ENCODE results near the gene BCO2.

- TF ChIP-seq, protein P1, sequence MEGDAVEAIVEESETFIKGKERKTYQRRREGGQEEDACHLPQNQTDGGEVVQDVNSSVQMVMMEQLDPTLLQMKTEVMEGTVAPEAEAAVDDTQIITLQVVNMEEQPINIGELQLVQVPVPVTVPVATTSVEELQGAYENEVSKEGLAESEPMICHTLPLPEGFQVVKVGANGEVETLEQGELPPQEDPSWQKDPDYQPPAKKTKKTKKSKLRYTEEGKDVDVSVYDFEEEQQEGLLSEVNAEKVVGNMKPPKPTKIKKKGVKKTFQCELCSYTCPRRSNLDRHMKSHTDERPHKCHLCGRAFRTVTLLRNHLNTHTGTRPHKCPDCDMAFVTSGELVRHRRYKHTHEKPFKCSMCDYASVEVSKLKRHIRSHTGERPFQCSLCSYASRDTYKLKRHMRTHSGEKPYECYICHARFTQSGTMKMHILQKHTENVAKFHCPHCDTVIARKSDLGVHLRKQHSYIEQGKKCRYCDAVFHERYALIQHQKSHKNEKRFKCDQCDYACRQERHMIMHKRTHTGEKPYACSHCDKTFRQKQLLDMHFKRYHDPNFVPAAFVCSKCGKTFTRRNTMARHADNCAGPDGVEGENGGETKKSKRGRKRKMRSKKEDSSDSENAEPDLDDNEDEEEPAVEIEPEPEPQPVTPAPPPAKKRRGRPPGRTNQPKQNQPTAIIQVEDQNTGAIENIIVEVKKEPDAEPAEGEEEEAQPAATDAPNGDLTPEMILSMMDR (IDR thresholded peaks at IDR 0.05) = no peak
- TF ChIP-seq EP300 (IDR thresholded peaks at IDR 0.05) (no peak), POLR2A (IDR thresholded peaks at IDR 0.05) (no peak)
These were observed 78.4 kb downstream of the BCO2 start for GRCh38 chr11:112253605-112254242.
